Fibroblast of upper back skin (primary cell): ENCODE results near the gene MARF1.
"Not testable (repeated sequence)": the region's sequence is repeated elsewhere in the genome, so short reads cannot be mapped to it uniquely, and the experiment has no call there.

Source experiments
- DNase-seq: peaks from one replicate; pipeline ENCODE4 v3.0.0-alpha.2; 2013

MARF1 gene

DNA sequence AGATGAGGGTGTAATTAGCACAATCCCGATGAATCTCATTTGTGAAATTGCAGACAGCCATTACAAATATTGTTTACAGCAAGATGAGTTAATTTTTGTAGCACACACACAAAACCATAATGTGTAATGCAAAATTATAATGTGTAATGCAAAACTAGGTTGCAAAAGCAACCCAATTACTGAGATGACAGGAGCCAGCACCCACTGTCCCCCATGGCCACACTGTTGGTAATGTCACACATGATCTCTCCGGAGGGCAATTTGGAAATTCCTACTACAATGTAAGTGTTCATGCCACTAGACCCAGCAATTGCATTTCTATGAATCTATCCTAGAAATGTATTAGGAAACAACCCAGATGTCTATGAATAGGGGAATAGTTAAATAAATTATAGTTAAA lies 76.9 kb downstream of the MARF1 start:
- no peak for DNase-seq

DNA sequence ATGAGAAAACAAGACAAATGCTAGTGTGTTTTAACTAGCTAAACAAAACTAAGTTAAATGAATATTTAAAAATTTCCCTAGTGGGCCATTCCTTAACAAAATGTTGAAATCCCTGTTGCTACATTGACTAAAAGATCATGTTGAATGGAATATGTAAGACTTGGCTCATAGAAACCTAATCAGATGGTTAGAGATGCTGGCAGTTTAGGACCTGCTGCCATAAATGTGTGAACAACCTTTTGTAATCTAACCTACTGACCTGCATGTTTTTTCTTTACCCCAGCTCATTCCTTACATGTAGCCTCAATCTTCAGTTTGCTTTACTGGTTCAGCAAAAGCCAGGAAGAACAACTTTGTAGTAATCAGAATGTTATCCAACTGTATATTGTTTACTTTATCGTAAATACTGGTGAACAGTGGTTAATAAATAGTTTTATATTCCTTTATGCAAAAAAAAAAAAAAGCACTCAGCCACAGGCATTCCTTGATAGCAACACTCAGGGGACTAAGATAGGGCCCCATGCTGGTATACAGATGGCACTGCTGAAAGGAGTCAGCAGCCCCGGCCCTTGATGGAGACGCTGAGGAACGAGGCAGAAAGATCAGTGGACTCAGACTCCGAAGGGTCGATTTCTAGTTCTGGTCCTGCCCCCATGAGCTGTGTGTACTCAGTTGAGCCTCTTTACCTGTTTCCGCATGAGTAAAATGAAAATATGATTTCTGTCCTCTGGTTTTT lies 78.2 kb downstream of the MARF1 start:
- no peak for DNase-seq

DNA sequence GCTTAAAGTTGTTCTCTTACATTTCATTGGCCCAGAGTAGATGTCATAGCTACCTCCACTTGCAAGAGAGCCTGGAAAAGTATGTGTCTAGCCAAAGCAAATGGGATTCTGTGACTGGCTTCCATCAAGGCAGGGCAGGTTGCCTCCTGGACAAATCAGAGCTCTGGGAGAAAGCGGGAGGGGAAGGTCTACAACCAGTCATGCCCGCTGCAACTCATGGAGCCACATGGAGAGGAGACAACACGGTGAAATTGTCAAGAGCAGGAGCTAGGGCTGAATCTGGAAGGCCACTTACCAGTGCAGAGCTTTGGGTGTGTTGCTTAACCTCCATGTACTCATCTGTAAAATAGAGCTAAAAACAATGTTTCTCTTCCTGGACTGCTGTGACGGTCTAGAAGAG lies 83.8 kb downstream of the MARF1 start:
- DNase-seq, result no peak

DNA sequence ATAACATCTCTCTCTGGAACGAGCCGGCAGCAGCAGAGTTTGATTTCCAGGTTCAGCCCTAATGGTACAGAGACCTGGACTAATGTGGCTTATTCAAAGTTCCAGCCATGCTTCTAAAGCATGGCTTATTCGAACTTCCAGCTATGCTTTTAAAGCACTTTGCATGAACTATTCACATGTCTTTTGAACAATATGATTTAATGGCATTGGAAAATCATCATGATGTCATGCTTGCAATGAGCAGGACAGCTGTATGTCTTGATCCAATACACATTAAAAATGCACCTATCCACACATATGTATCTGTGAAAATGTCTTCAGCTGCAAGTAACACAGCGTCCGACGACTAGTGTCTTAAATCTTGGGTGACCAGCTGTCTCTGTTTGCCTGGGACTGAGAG lies 85.7 kb downstream of the MARF1 start:
- DNase-seq, result no peak

DNA sequence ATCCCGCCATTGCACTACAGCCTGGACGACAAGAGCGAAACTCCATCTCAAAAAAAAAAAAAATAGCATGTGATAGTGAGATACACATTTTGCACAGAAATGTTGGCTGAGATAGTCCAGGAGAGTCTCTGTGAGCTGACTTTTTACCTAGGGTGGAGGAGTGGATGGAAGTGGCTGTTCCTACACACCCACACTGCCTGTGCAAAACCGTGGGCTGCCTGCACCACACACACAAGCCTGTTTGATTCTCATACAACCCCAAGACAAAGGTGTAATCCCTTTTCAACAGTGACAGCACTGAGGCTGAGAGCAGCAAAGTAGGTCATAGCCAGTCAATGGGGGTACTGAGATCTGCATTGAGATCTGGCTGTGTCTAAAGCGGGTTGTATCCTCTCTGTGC lies 86.8 kb downstream of the MARF1 start:
- no peak for DNase-seq

DNA sequence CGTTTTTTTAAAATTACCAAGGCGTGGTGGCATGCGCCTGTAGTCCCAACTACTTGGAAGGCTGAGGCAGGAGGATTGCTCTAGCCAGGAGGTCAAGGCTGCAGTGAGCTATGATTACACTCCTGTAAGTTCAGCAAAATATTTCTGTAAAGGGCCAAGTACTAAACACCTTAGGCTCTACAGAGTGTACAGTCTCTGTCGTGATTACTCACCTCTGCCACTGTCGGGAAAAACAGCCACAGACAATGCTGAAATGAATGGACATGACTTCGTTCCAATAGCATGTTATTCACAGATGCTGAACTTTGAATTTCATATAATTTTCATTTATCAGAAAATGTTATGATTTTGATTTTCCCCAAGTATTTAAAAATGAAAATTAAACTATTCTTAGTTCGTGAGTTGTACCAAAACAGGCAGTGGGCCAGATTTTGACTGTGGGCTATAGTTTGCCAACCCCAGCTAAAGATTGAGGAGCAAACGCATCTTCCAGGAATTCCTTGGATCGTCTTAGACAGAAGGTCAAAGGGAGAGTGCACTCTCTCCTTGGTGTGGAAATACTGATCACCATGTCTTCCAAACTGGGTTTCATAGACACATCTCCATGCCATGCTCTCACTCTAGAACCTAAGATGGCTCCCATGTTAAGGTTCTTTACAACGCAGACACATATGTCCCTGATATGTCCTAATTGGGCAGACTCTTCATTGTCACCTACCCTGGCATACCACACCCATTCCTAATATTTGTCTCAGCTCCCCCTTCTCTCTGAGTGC lies 89.5 kb downstream of the MARF1 start:
- DNase-seq, result no peak

DNA sequence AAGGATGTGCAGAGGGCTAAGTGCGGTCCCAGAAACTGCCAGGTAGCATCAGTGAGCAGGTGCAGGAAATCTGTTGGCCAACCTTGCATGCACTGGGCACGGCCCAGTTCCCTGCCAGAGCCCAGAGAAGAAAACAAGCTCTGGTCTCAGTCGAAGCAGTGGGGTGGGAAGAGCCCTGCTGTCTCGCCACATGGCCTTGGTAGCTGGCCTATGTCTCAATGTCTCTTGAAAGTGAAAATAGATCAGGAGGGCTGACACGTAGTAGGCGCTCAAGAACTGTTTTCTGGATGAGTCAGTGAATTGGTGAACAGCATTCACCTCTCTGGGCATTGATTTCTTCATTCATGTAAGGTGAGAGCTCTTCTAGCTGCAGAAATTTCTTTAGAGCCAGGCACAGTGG lies 90.4 kb downstream of the MARF1 start:
- DNase-seq, result no peak

DNA sequence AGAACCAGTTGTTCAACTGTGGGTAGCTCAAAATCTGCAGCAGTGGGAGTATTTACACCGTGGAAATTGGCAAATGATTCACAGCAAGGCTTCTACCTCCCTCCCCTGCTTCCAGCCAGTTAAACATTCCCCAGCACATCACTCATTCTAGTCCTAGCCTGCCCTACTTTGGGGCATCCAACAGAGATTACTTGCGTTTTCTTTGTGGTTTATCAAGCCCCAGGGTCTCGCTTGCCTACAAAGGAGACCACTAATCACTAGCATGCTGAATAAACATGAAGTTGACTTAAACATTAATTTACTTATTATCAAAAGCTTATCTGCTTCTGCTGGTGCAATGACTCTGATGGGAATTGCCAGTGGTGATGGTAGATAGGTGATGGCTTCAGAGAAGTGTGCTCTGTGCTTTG lies 94.5 kb downstream of the MARF1 start:
- peak; percentile 20 for DNase-seq

DNA sequence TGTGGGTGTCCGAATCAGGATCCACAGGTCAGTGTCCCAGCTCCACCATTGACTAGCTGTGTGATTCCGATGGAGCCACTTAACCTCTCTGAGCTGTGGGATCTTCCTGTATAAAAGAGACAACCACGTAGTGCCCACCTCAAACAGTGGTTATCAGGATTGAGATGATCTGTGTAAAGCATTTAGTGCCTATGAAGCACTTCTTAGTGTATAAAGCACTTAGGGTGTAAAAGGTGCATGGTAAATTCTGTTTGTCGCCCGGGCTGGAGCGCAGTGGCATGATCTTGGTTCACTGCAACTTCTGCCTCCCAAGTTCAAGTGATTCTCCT lies 95.2 kb downstream of the MARF1 start:
- DNase-seq, result no peak

DNA sequence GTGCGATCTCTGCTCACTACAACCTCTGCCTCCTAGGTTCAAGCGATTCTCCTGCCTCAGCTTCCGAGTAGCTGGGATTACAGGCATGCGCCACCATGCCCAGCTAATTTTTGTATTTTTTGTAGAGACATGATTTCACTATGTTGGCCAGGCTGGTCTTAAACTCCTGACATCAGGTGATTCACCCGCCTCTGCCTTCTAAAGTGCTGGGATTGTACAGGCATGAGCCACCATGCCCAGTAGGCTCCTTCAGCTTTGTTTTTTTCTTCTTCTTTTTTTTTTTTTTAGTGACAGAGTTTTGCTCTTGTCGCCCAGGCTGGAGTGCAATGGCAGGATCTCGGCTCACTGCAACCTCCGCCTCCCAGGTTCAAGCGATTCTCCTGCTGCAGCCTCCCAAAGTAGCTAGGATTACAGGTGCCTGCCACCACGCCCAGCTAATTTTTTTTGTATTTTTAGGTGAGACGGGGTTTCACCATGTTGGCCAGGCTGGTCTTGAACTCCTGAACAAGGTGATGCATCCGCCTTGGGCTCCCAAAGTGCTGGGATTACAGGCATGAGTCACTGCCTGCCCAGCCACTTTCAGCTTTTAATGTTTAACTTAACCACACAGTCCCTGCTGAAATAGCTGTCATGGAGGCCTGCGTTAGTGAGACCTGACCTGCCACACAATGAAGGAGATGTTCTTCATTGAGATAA lies 95.7 kb downstream of the MARF1 start:
- DNase-seq, result not testable (repeated sequence)

DNA sequence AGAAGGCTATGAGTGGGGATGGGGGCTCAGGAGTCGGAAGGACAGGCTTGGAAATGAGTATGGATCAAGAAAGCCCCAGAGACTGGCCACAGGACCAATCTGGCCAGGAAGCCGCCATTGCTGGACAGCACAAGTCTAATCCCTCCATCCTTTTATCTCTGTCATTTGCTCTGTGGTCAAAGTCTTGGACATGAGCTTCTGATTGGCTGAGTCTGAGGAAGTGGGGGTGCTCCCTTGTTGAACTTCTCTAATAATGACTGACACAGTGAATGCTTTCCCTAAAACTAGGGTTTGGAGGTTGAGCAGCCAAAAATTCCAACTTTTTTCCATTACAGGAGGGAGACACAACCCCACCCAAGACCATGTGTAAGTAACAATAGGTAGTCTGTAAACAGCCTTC lies 97.4 kb downstream of the MARF1 start:
- no peak for DNase-seq

DNA sequence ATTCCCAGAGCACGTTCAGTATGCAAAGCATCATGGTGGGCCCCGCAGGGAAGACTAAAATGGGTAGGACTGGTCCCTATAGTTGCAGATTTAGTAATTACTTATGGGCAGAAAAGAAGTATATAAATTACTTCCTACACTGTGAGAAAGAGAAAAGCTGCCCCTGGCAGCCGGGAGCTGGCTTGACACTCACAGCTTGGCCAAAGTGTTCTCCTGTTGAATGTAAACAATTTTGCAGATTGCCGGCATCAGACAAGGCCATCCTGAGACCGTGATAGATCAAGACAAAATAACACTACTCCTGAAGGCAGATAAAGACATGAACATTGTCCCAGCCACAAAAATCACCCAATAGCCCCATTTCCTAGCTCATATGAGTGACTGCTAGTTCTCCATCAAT lies 98.5 kb downstream of the MARF1 start:
- DNase-seq, result no peak
